Prostate gland (tissue), 2 donors: Measurements from ENCODE around the gene JMJD4.

Experiments
- POLR2A ChIP-seq: fragments of 450-650 bp; IDR thresholded peaks from one replicate; pipeline ENCODE4 v1.6.1; 2016; ENCODE audit warnings: antibody characterized with exemption, mild to moderate bottlenecking
- POLR2AphosphoS5 ChIP-seq: sonication (generic); formaldehyde crosslinking; IDR thresholded peaks from one replicate; pipeline ENCODE4 v1.6.1; 2017; ENCODE audit warnings: antibody characterized with exemption
- TF ChIP-seq, protein P1 (sequence below), 4 experiments: fragments of 200-600 bp in 2 of 4; fragments of 450-650 bp in 2 of 4; sonication (generic) in 2 of 4; IDR thresholded peaks; 1 replicate in 3 of 4; 2 replicates in 1 of 4; pipeline ENCODE4 v1.5.1; 2016 to 2019; ENCODE audit warnings: antibody characterized with exemption in 4 of 4, mild to moderate bottlenecking in 2 of 4, moderate library complexity in 2 of 4

- TF ChIP-seq, protein P1, sequence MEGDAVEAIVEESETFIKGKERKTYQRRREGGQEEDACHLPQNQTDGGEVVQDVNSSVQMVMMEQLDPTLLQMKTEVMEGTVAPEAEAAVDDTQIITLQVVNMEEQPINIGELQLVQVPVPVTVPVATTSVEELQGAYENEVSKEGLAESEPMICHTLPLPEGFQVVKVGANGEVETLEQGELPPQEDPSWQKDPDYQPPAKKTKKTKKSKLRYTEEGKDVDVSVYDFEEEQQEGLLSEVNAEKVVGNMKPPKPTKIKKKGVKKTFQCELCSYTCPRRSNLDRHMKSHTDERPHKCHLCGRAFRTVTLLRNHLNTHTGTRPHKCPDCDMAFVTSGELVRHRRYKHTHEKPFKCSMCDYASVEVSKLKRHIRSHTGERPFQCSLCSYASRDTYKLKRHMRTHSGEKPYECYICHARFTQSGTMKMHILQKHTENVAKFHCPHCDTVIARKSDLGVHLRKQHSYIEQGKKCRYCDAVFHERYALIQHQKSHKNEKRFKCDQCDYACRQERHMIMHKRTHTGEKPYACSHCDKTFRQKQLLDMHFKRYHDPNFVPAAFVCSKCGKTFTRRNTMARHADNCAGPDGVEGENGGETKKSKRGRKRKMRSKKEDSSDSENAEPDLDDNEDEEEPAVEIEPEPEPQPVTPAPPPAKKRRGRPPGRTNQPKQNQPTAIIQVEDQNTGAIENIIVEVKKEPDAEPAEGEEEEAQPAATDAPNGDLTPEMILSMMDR (IDR thresholded peaks at IDR 0.05) = no peak
- TF ChIP-seq POLR2A (no peak), POLR2AphosphoS5 (no peak)
These were observed 6.2 kb upstream of the JMJD4 start for GRCh38 chr1:227741166-227741870.
